ENCODE results near the gene CHRNA5.

The CHRNA5 gene

DNA sequence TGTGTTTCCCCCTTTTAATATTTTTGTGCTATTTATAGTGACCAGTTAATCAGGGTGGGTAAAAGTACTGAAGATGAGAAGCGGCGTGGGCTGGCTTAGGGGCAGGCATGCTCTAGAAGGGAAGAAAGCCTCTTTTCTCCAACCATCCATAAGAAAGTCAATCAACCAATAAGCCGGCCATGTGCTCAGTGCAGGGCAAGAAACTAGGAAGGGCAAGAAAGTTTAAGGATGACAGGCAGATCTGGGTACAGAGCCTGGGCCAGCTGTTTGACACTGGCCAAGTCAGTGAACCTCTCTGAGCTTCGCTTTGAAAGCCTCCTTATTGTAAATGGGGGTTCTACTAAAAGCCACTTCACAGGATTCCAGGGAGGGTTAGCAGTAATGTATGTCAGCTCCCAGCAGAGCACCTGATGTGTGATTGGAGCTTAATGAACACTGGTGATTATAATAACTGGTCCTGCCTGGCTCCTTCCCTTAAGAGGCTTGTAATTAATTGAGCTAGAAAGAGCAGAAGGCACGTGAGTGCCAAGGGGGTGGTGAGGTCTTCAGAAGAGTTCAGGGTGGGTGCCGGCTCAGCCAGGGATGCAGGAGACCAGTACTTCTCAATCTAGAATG lies 61.2 kb downstream of the CHRNA5 start:
- Histone ChIP-seq H3K4me3 (ENCODE audit: low read length) (no peak overlapping the region), H3K9me2 (replicated peaks; ENCODE audit: insufficient read depth, low read length) (no peaks in the 10 kb centered on the region), H3K9me3 (replicated peaks; ENCODE audit: insufficient read depth, low read length) (no peaks in the 10 kb centered on the region), H3K4me1 (ENCODE audit: low read length) (no peaks in the 10 kb centered on the region), H3K79me2 (ENCODE audit: low read length) (no peaks in the 10 kb centered on the region), H3F3A (ENCODE audit: insufficient read depth, low read length) (no peaks in the 10 kb centered on the region), H2AFZ (ENCODE audit: low read length) (no peak overlapping the region), H3K27ac (ENCODE audit: low read length) (no peak overlapping the region), H3K4me2 (ENCODE audit: low read depth, low read length) (no peak overlapping the region), H3K27me3 (replicated peaks; ENCODE audit: insufficient read depth, low read length) (peaks cover 5% of the 10 kb centered on the region; the same call in 1 of the 2 replicates), H3K36me3 (replicated peaks; ENCODE audit: insufficient read depth, low read length) (no peaks in the 10 kb centered on the region), H3K9ac (ENCODE audit: low read length) (no peak overlapping the region), H4K20me1 (ENCODE audit: insufficient read depth, low read length) (no peaks in the 10 kb centered on the region)
- TF ChIP-seq EZH2phosphoT487 (IDR thresholded peaks at IDR 0.05; ENCODE audit: low read length) (no peak), EZH2 (optimal IDR thresholded peaks at IDR 0.05; ENCODE audit: low read depth, low read length) (no peak)
- TF ChIP-seq, protein P1, sequence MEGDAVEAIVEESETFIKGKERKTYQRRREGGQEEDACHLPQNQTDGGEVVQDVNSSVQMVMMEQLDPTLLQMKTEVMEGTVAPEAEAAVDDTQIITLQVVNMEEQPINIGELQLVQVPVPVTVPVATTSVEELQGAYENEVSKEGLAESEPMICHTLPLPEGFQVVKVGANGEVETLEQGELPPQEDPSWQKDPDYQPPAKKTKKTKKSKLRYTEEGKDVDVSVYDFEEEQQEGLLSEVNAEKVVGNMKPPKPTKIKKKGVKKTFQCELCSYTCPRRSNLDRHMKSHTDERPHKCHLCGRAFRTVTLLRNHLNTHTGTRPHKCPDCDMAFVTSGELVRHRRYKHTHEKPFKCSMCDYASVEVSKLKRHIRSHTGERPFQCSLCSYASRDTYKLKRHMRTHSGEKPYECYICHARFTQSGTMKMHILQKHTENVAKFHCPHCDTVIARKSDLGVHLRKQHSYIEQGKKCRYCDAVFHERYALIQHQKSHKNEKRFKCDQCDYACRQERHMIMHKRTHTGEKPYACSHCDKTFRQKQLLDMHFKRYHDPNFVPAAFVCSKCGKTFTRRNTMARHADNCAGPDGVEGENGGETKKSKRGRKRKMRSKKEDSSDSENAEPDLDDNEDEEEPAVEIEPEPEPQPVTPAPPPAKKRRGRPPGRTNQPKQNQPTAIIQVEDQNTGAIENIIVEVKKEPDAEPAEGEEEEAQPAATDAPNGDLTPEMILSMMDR (IDR thresholded peaks at IDR 0.05; ENCODE audit: low read length): no peak
- DNase-seq: no peak

DNA sequence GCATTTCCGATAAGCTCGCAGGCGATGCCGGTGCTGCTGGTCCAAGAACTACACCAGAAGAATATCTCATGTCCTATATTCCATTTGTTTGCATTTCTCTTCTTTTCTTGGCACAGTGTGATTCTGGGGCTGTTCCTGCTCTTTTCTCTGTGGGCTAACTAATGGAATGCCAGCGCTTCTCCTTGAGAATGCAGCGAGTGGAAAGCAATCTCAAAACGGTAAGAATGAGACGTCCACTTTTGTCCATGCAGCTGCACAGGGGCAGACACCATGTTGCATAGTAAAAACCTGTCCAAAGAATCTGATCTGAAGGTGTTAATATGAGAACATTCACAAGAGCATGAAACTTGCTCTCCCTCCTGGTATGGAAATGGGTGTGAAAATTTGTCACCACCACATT lies 62.0 kb downstream of the CHRNA5 start:
- H3F3A ChIP-seq (ENCODE audit: insufficient read depth, low read length): no peaks in the 10 kb centered on the region
- no peak for DNase-seq
- H3K9me3 ChIP-seq (replicated peaks; ENCODE audit: insufficient read depth, low read length): no peaks in the 10 kb centered on the region
- H3K9ac ChIP-seq (ENCODE audit: low read length): no peak overlapping the region
- H2AFZ ChIP-seq (ENCODE audit: low read length): no peak overlapping the region
- no peaks in the 10 kb centered on the region for H3K9me2 ChIP-seq (replicated peaks; ENCODE audit: insufficient read depth, low read length)
- H3K79me2 ChIP-seq (ENCODE audit: low read length): no peaks in the 10 kb centered on the region
- H3K4me3 ChIP-seq (ENCODE audit: low read length): no peak overlapping the region
- H4K20me1 ChIP-seq (ENCODE audit: insufficient read depth, low read length): no peaks in the 10 kb centered on the region
- no peak for TF ChIP-seq EZH2 (optimal IDR thresholded peaks at IDR 0.05; ENCODE audit: low read depth, low read length)
- TF ChIP-seq EZH2phosphoT487 (IDR thresholded peaks at IDR 0.05; ENCODE audit: low read length): no peak
- TF ChIP-seq, protein P1 (IDR thresholded peaks at IDR 0.05; ENCODE audit: low read length): no peak
- no peaks in the 10 kb centered on the region for H3K36me3 ChIP-seq (replicated peaks; ENCODE audit: insufficient read depth, low read length)
- peaks cover 1% of the 10 kb centered on the region; the same call in 1 of the 2 replicates for H3K27me3 ChIP-seq (replicated peaks; ENCODE audit: insufficient read depth, low read length)
- H3K4me2 ChIP-seq (ENCODE audit: low read depth, low read length): no peak overlapping the region
- no peak overlapping the region for H3K27ac ChIP-seq (ENCODE audit: low read length)
- no peaks in the 10 kb centered on the region for H3K4me1 ChIP-seq (ENCODE audit: low read length)

DNA sequence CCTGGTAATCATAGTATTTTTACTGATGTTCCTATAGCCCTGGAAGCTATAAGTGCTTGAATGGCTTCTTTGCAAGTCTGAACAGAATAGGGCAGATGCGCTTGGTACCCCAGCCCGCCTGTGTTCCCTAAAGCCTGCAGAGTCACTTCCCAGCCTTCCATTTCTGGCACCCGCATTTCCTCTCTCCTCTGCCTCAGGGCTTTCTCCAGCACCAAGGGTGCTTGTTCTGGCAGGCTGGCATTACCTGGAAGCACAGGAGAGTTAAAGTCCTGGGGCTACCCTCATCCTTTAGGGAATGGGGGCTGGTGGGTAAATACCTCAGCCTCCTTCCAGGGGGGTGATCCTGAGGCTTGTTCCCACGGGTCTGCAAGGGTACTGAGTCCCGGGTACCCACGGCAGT lies 62.9 kb downstream of the CHRNA5 start:
- H2AFZ ChIP-seq (ENCODE audit: low read length): no peak overlapping the region
- H3K4me1 ChIP-seq (ENCODE audit: low read length): no peaks in the 10 kb centered on the region
- no peak overlapping the region for H3K9ac ChIP-seq (ENCODE audit: low read length)
- H3F3A ChIP-seq (ENCODE audit: insufficient read depth, low read length): no peaks in the 10 kb centered on the region
- H3K4me3 ChIP-seq (ENCODE audit: low read length): no peak overlapping the region
- no peak for DNase-seq
- TF ChIP-seq, protein P1 (IDR thresholded peaks at IDR 0.05; ENCODE audit: low read length): no peak
- no peak for TF ChIP-seq EZH2phosphoT487 (IDR thresholded peaks at IDR 0.05; ENCODE audit: low read length)
- TF ChIP-seq EZH2 (optimal IDR thresholded peaks at IDR 0.05; ENCODE audit: low read depth, low read length): no peak
- H3K9me3 ChIP-seq (replicated peaks; ENCODE audit: insufficient read depth, low read length): no peaks in the 10 kb centered on the region
- H3K36me3 ChIP-seq (replicated peaks; ENCODE audit: insufficient read depth, low read length): no peaks in the 10 kb centered on the region
- H3K79me2 ChIP-seq (ENCODE audit: low read length): no peaks in the 10 kb centered on the region
- no peaks in the 10 kb centered on the region for H4K20me1 ChIP-seq (ENCODE audit: insufficient read depth, low read length)
- no peak overlapping the region for H3K27ac ChIP-seq (ENCODE audit: low read length)
- H3K9me2 ChIP-seq (replicated peaks; ENCODE audit: insufficient read depth, low read length): no peaks in the 10 kb centered on the region
- H3K27me3 ChIP-seq (replicated peaks; ENCODE audit: insufficient read depth, low read length): no peaks in the 10 kb centered on the region; the same call in 1 of the 2 replicates
- H3K4me2 ChIP-seq (ENCODE audit: low read depth, low read length): no peak overlapping the region

All from MM.1S (cell line).